NCI-H2171 (cell line): ENCODE results near the gene RELN.
A peak's percentile ranks its signal among the peaks of the same experiment; 100 is the strongest.
"Not testable (repeated sequence)": the region's sequence is repeated elsewhere in the genome, so short reads cannot be mapped to it uniquely, and the experiment has no call there.

ENCODE experiments used
- DNase-seq: peaks from one replicate; lab custom pipeline; 2025; lab: John Stamatoyannopoulos, UW

Gene RELN

DNA sequence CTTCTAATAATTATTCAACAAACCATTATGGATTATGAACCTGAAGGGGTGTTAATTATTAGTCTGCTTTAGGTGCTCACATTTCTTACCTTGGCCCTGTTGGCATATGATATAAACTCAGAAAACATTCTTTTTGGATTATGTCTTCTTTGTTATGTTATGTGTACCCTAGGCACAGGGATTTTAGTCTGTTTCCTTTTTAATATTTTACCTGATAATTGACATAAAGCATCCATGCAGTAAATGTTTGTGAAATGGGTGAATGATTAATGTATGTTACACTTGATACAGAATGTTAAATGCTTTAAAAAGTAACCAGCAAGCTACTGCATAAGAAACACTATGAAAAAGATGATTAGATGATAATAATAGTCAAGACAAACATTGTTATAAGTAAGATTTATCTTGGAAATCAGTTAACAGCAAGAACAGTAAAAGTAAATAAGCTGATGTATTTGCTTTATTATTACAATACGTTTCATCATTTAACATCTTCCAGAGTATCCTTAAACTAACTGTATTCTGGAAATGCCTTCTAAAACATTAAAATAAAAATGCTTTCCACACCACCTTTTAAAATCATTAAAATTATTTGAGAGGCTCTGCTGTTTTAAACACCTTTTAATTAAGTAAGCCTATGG lies 204.7 kb downstream of the RELN start:
- no peak for DNase-seq

DNA sequence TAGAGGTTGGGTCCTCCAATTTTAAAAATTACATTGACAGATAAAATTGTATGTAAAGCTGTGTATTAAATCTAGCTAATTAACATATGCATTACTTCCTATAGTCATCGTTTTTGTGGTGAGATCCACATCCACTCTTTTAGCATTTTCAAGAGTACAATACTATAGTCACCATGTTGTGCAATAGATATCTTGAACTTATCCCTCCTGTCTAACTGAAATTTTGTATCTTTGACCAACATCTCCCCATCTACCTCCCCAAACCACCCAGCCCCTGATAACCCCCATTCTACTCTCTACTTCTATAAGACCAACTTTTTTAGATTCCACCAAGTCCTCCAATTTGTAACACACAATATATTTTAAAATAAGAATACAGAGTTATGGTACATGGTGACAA lies 208.0 kb downstream of the RELN start:
- DNase-seq = no peak

DNA sequence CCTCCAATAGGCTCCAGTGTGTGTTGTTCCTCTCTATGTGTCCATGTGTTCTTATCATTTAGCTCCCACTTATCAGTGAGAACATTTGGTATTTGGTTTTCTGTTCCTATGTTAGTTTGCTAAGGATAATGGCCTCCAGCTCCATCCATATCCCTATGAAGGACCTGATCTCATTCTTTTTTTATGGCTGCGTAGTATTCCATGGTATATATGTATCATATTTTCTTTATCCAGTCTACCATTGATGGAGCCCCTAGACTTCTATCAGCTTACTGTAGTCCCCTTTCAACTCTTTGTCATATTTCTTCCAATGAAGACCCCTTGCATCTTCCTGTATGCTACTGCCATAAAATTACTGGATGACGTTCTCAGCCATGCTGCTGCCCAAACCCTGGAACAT lies 208.9 kb downstream of the RELN start:
- not testable (repeated sequence) for DNase-seq

DNA sequence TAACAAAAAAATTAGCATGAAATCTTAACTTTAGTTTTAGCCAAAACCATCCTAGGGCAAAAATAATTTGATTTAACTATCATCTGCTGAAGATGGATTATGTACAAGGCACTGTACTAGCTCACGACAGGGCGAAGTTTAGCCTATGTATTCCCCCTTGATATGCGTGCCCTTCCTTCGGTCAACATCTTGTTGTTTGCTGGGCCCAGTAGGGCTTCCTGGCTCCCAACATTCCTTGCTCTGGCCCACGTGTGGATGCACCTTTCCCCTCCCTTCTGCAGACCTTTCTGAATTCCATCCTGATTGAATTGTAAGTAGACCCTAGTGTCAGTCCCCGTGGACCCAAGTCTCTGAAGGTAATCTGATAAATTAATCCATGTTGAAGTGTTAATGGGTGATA lies 212.0 kb downstream of the RELN start:
- no peak for DNase-seq

DNA sequence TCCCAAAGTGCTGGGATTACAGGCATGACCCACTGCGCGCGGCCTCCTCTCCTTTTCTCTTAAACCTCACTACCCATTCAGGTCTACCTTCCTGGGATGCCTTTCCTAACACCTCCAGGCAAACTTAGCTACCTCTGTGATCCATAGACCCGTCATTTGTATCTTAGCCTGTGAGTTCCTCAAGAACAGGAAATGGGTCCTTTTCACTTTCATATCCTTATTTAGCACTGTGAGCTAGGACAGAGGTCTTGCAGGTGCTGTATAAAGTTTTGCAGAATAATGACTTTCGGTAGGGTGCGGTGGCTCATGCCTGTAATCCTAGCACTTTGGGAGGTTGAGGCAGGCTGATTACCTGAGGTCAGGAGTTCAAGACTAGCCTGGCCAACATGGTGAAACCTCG lies 215.7 kb downstream of the RELN start:
- no peak for DNase-seq

DNA sequence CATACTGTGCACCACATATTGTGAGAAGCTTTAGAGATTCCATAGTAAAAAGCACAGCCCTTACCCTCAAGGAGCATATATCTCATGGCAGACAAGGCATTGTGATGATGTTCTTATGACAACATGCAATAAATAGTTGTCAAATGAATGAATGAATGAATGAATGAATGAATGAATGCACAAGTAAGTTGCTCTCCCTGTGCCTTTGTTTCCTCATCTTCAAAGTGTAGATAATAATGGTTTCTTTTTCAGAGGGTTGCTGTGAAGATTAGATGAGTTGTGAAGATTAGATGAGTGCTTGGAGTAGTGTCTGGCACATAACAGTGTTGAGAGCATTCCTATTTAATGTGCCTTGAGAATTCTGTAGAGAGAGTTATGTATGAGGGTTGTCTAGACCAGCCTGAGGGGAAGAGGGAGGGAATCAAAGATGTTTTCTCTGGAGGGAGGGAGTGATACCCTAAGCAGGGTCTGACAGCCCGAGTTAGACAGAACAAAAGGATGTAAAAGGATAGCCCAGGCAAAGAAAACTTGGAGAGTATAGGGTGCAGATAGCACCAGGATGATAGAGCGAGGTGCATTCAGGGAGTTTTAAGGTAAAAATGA lies 217.2 kb downstream of the RELN start:
- DNase-seq = no peak

DNA sequence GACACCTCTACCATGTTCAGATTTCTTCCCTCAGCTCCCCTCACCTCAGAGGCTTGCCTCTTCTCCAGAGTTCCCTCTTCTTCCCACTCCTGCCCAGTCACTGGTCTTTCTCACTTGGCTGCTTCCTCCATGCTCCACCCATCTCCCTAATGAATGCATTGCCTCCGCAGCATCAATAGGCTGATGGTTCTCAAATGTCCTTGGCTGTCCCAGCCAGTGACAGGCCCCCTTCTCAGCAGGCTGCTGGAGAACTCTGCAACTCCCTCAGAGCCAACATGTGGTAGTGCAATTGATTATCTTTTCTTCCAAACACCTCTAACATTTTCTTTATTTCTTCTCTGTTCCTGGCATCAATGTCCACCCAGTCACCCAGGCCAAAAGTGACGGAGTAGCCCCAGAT lies 218.2 kb downstream of the RELN start:
- DNase-seq = no peak

DNA sequence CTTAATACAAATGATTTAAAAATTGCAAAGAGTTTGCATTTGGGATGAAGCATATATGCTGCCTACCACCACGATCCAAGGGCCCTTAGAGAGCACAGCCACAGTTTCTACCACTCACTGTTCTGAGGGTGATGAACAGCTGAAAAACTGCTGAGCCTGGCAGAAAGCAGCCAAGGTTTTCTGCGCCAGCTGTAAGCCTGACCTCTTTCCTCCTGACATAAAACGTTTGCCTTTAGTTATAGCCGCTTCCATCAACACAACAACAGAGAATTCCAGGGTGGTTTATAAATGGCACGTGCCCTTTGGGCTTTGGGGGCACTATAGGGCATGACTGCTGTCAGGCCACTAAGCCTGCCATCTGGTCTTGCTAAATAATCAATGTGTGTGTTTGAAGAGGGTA lies 222.8 kb downstream of the RELN start:
- DNase-seq = no peak

DNA sequence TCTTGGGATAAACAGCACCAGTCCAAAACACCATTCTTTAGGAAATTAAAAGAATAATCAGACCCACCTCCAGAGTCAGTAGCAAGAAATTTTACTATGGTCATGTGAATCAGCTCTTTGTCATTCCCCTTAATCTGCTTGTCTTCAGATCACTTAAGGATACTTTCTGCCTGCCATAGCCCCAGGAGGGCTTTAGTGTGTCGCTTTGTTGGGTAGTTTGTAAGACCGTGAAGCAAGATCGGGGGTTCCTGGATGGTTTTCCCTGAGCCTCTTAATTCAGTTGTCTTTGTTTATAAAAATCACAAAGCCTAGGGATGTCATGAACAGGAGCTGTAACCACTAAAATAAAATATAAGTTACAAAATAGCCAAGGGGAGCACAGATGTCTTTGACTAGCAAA lies 223.6 kb downstream of the RELN start:
- no peak for DNase-seq

DNA sequence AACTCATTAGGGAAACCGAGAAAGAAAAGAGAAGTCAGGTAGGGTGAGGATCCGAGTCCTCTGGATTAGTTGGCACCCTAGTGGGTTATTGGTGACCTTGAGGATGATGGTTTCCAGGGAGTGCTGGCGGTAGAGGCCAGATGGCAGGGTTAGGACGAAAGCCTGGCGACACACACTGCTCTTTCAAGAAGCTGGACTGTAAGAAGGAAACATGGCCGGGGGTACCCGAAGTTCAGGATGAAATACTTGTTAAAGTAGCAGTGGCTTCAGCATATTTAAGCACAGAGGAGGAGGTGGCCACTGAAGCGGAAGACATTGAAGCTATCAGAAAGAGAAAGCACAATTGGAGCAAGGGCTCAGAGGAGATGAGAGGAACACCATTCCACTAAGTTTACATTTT lies 224.6 kb downstream of the RELN start:
- no peak for DNase-seq

DNA sequence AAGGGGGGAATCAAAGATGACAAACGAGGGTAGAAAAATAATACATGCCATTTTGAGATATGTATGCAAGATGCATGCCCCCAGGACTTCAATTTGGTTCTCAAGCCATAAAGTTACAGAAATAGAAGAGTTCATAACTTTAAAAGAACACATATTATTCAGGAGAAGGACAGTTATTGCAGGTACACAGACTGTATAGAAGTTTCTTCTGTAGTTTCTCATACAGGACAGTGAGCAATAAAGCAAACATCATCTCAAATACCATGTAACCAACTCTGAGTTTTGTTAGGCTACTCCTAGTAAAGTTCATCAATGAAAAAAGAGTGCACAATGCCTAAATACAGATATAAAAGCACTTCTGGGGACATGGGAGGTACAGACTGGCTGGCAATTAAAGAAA lies 226.6 kb downstream of the RELN start:
- no peak for DNase-seq

DNA sequence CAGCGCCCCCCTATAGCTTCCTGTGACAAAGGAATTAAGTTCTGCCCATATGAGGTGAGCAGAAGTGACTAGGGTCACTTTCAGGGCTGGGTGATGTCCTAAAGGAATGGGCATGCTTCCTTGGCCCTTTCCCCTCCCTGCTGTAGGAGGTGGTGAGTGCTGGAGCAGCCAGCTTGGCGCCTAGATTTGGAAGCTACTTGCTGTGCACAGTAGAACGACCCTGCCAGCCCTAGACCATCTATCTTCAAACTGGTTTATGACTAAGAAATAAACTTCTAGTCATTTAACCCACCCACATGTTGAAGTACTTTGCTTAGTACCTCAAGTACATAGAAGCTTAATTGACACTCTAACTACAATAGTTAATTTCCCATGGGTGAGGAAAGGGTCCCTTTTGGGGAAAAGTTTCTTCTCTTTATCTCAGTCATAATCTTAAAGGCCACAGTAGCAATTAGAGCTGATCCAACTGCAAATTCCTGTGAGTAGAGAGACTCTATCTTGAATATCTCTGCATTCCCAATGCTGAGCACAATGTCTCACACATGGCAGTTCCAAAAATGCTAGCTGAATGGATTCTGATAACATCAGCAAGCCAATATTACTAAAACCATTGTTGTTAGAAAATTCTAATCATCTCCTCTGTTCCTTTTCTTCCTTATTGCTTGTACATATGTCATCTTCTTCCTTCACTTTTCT lies 227.2 kb downstream of the RELN start:
- DNase-seq = no peak

DNA sequence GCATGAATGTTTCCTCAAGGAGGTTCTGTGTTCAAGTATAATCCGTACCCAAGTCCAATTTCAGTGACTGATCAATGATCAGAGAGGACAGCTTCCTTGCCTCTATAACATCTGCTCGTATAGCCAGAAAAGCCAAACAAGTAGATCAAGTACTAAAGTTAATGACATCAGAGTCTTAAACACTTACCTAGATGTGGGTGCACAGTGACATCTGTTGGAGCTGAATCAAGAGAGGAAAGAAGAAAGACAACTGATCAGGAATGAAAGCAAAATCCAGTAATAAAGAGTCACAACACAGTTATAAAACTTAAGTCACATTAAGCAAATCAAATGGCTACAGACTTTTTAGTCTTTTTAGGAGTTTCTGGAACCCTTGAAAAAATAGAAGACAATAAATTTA lies 236.5 kb downstream of the RELN start:
- DNase-seq = no peak

DNA sequence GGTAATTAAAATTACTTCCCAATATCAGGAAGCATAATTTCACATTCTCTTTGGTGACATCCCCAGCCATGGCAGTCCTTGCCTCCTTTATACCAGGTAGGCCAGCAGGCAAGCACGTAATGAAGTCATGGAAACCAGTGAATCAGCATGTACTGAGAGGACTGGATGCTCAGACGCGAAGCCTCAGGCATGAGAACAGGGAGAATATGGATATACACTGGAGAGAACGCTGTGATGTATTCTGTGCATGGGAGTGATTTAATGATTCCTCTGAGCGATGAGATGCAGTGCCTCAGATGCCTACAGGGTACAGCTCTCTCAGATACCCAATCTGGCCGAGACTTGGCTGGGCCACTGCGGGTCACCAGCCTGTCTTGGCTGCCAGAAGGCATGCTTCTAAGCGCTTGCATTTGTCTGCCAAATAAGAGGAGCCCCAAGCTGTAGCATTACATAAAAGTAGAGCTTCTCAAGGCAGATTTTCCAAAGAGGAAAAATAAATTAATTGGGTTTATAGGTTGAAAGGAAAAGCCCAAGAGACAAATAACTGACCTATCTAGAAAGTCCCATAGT lies 238.1 kb downstream of the RELN start:
- no peak for DNase-seq

DNA sequence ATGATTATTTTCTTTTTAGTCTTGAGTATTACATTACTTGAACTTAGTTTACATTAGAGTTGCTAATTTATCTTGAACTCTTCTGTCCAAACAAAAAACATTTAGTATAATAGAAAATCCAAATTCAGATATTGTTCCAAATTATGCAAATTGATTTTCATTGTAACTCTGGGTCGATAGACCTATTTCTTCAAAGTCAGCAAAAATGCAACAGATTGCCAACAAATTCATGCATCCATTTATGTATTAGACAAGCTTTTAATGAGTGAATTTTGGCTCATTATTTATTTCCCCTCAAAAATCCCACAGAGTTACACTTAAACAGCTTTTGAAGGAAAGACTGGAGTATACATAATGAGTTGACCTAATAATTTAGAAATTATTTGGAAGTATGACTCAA lies 240.8 kb downstream of the RELN start:
- DNase-seq = no peak

DNA sequence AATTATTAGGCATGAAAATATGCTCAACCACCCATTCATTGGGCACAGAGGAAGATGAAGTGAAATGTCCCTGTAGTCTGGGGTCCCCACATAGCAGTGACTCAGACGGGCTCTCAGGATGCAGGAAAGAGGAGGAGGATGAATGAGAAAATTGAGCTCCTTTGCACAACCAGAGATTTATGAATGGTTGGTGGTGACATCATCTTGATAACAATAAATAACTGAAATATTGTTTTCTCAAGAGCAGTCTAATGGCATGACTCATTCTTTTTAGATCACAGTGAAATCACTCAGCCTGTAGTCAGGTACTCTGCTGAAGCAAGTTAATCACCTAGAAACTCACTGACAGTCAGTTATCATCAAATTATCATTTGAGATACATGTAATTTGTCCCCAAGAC lies 254.1 kb downstream of the RELN start:
- DNase-seq = no peak

DNA sequence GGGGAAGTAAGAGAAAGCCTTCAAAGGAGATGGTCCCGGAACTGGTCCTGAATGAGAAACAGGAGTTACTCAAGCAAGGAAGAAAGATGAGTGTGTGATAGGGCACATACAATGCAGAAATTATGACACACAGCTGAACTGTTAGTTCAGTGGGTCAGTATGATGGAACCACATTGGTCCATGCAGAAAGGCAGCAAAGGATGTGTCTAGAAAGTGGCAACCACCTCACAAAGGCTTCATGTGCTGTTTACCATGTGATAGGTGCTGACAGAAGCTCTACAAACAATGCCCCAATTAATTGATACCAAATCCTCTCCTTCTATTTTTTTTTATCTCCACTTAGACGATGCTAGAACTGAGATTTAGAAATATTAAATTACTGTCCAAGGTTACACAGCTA lies 258.3 kb downstream of the RELN start:
- no peak for DNase-seq

DNA sequence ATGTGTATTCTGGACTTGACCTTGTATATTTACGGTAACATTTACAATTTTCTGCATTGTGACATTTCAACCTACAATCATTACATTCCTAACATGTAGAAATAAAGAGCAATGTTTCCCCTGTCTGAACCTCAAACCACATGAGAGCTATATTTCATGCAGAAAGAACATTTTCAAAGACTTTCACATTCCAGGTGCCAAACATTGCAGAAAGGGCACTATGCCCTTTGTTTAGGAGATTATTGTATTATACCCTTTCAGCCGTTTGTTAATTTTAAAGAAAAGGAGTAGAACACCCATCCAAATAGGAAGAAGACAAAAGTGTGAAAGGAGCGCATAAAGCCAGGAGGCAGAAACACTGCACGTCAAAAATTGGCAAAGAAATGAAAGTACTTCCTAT lies 260.4 kb downstream of the RELN start:
- no peak for DNase-seq

DNA sequence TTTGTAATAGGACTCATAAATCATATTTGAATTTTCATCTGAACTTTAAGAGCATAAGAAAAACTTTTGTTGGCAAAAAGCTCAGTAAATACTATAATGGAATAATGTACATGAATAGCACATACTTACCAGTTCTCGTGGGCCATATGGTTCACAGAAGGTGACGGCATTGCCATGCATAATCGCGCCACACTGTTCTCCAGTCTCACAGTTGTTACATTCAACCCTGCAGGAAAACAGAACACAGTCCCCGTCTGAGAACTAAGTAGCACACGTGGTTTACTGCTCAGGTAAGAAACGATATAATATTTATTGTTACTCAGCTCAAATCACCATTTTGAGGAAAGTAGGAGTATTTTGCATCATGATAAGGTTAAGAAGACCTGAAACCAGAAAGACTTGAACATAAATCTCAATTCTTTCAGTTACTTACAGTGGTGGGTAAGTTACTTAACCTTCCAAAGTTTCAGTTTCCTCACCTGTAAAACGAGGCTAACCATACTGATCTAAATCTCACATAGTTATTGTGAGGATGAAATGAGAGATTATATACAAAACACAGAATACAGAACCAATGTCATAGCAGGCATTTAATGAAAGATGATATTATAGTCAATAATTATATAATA lies 261.4 kb downstream of the RELN start:
- DNase-seq = peak; percentile 9

DNA sequence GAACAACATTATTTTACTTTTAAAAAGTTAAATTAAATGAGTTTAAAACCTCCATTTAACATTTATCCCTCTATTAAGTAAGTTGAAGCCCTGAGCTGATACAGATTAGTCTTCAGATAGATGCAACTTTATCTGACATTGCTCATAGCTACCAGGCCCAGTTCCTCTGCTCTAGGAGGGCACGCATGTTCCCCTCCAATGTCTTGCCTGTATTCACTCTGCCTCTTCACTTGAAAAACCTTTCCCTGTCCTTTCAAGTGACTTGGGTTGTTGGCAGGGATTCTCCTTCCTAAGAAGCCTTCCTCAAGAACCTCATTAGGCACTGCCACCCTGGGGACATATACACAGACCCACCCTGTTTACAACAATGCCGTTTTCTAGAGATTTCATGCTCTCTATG lies 270.4 kb downstream of the RELN start:
- DNase-seq = no peak

DNA sequence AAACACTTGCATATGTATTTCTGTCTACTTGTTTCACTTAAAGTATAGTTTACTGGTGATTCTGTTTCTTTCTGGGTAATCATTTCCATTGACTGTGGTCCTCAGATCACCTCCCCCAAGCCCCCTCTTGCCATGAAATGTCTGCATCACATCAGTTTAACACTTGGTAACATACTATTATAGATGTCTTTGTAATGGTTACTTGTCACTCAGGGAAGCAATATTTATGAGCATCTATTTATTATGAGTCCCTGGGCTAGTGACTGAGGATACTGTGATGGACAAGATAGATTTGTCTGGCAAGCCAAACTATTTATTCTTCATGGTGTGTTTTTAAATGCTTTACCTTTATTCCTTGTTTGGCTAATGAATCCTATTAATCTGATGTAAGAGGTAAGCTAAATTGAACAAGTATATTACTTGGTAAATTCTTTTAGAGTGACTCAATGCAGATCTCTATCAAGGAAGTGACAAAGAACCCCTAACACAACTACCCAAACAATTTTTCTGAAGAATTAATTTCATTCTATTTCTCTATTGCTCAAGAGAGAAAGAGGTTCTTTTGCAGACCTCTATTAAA lies 270.9 kb downstream of the RELN start:
- DNase-seq = no peak

DNA sequence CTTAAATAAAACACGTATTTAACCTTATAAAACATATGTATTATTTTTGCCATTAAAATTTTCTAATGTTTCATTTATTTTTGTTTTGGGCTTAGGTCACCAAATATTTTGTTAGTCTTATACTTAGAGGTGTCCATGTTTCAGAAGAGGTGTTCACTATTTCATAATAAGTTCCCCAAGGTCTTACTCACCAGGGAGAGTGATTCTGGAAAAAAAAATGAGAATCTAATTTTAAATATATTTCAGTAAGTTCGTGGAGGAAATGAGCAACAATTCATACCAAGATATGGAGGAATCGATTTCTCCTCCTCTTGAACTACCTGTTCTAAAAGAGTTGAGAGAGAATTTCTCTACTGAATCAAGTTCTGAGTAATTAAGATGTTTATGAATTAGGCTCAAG lies 271.9 kb downstream of the RELN start:
- no peak for DNase-seq
